Smooth muscle cell (in vitro differentiated cells): ENCODE results near the gene MMP10. TPM values are rescaled to one million over a fixed set of nuclear protein-coding genes. Genes with fewer than 3 reads are reported as not detected.

Experiments
- DNase-seq: peaks from one replicate; lab custom pipeline; 2025; ENCODE audit not compliant: unreplicated experiment; lab: John Stamatoyannopoulos, UW
- H2AFZ ChIP-seq: fragments of 200-600 bp; sonication (generic); 2 replicates; pipeline ENCODE4 v1.6.0; 2016; ENCODE audit warnings: antibody characterized with exemption, low read depth, mild to moderate bottlenecking
- H3F3A ChIP-seq: fragments of 200-600 bp; sonication (generic); 2 replicates; pipeline ENCODE4 v1.6.0; 2017; ENCODE audit warnings: antibody characterized with exemption, low read depth
- H3K27ac ChIP-seq: fragments of 200-600 bp; sonication (generic); 2 replicates; pipeline ENCODE4 v1.5.1; 2016; ENCODE audit warnings: low read depth, mild to moderate bottlenecking
- H3K27me3 ChIP-seq: fragments of 200-600 bp; sonication (generic); 2 replicates; pipeline ENCODE4 v1.6.1; 2016; ENCODE audit warnings: low read depth, mild to moderate bottlenecking
- H3K36me3 ChIP-seq: fragments of 200-600 bp; sonication (generic); 2 replicates; pipeline ENCODE4 v1.5.1; 2016; ENCODE audit warnings: low read depth
- H3K4me1 ChIP-seq: fragments of 200-600 bp; sonication (generic); 2 replicates; pipeline ENCODE4 v1.5.1; 2016; ENCODE audit warnings: low read depth
- H3K4me2 ChIP-seq: fragments of 200-600 bp; sonication (generic); 2 replicates; pipeline ENCODE4 v1.6.0; 2016; ENCODE audit warnings: mild to moderate bottlenecking
- H3K4me3 ChIP-seq: fragments of 200-600 bp; sonication (generic); 2 replicates; pipeline ENCODE4 v1.5.1; 2016; ENCODE audit warnings: mild to moderate bottlenecking
- H3K79me2 ChIP-seq: fragments of 200-600 bp; sonication (generic); 2 replicates; pipeline ENCODE4 v1.6.0; 2016; ENCODE audit warnings: low read depth, mild to moderate bottlenecking
- H3K9ac ChIP-seq: fragments of 200-600 bp; sonication (generic); 2 replicates; pipeline ENCODE4 v1.6.0; 2016; ENCODE audit warnings: low read depth
- H3K9me3 ChIP-seq: fragments of 200-600 bp; sonication (generic); replicated peaks from 2 replicates; pipeline ENCODE4 v1.5.1; 2016; ENCODE audit warnings: low read depth
- H4K20me1 ChIP-seq: fragments of 200-600 bp; sonication (generic); 2 replicates; pipeline ENCODE4 v1.6.0; 2016; ENCODE audit warnings: low read depth
- CTCF ChIP-seq: fragments of 200-600 bp; sonication (generic); IDR thresholded peaks from 2 replicates; pipeline ENCODE4 v1.5.1; 2017; ENCODE audit warnings: borderline replicate concordance, mild to moderate bottlenecking, antibody characterized with exemption; ENCODE audit not compliant: insufficient read depth, poor library complexity, severe bottlenecking
- WGBS: methylation state at CpG from one replicate; pipeline ENCODE4 v1.1.7; 2016; ENCODE audit warnings: low lambda C conversion rate; 5-methylcytosine and 5-hydroxymethylcytosine counted together
- polyA plus RNA-seq: library from polyadenylated mRNA; unstranded; fragments of >200 nt; fragmentation: Nextera tagmentation; extraction: Ambion mirVana; gene quantifications from 2 replicates; pipeline ENCODE4 v1.2.1, GENCODE V29; 2016
- total RNA-seq: library from RNA; depleted of rRNA; stranded (reverse); fragments of >200 nt; gene quantifications from 2 replicates; pipeline ENCODE4 v1.2.3, GENCODE V29; 2014

The MMP10 gene
- total and polyA plus RNA-seq, 2 experiments from 2014 or later: 1.1 to 7.3 TPM

- Histone ChIP-seq H3K79me2 (no peaks in the 10 kb centered on the region), H3K4me3 (no peak overlapping the region), H2AFZ (no peak overlapping the region), H3K4me2 (no peak overlapping the region), H3K4me1 (no peaks in the 10 kb centered on the region), H3K9me3 (no peaks in the 10 kb centered on the region), H3K9ac (no peak overlapping the region), H3K36me3 (no peaks in the 10 kb centered on the region), H3K27me3 (no peaks in the 10 kb centered on the region), H3K27ac (no peak overlapping the region), H3F3A (no peaks in the 10 kb centered on the region), H4K20me1 (no peaks in the 10 kb centered on the region)
- TF ChIP-seq CTCF: no peak
- no peak for DNase-seq
These were observed 10.2 kb downstream of the MMP10 start for GRCh38 chr11:102770191-102770590.

- Histone ChIP-seq H3K4me3 (no peak overlapping the region), H3K36me3 (no peaks in the 10 kb centered on the region), H3K4me2 (no peak overlapping the region), H2AFZ (no peak overlapping the region), H4K20me1 (no peaks in the 10 kb centered on the region), H3K9me3 (no peaks in the 10 kb centered on the region), H3K27ac (no peak overlapping the region), H3K4me1 (no peaks in the 10 kb centered on the region), H3K9ac (no peak overlapping the region), H3K27me3 (no peaks in the 10 kb centered on the region), H3F3A (peaks cover 1% of the 10 kb centered on the region), H3K79me2 (no peaks in the 10 kb centered on the region)
- 97% methylated on average over 18 of the region's 18 CpGs for WGBS
- TF ChIP-seq CTCF: no peak
- no peak for DNase-seq
These were observed 12.6 kb downstream of the MMP10 start for GRCh38 chr11:102767800-102768199.

- no peaks in the 10 kb centered on the region for H4K20me1 ChIP-seq
- no peaks in the 10 kb centered on the region for H3K27me3 ChIP-seq
- H3K9ac ChIP-seq: no peak overlapping the region
- H2AFZ ChIP-seq: no peak overlapping the region
- H3K27ac ChIP-seq: no peak overlapping the region
- TF ChIP-seq CTCF: no peak
- peaks cover 13% of the 10 kb centered on the region for H3K4me1 ChIP-seq
- H3K4me2 ChIP-seq: peak overlapping the region; percentile 24
- peaks cover 13% of the 10 kb centered on the region for H3F3A ChIP-seq
- no peak overlapping the region for H3K4me3 ChIP-seq
- no peak for DNase-seq
- H3K9me3 ChIP-seq: no peaks in the 10 kb centered on the region
- H3K79me2 ChIP-seq: no peaks in the 10 kb centered on the region
- 62% methylated on average over 2 of the region's 2 CpGs for WGBS
- no peaks in the 10 kb centered on the region for H3K36me3 ChIP-seq
These were observed 17.0 kb downstream of the MMP10 start for GRCh38 chr11:102763440-102763839.

- Histone ChIP-seq H3K27ac (peak overlapping the region; percentile 81), H3K36me3 (no peaks in the 10 kb centered on the region), H3K9me3 (no peaks in the 10 kb centered on the region), H3K4me1 (peaks cover 13% of the 10 kb centered on the region), H3K4me2 (peak overlapping the region; percentile 53), H3F3A (peaks cover 13% of the 10 kb centered on the region), H3K27me3 (no peaks in the 10 kb centered on the region), H2AFZ (no peak overlapping the region), H3K79me2 (no peaks in the 10 kb centered on the region), H3K4me3 (no peak overlapping the region), H4K20me1 (no peaks in the 10 kb centered on the region), H3K9ac (no peak overlapping the region)
- WGBS: 19% methylated on average over 2 of the region's 2 CpGs
- no peak for TF ChIP-seq CTCF
- DNase-seq: no peak
These were observed 18.1 kb downstream of the MMP10 start for GRCh38 chr11:102762361-102762767.
